ENCODE results near the gene PPP1R15A.
"Not testable (repeated sequence)": the region's sequence is repeated elsewhere in the genome, so short reads cannot be mapped to it uniquely, and the experiment has no call there.

DNA sequence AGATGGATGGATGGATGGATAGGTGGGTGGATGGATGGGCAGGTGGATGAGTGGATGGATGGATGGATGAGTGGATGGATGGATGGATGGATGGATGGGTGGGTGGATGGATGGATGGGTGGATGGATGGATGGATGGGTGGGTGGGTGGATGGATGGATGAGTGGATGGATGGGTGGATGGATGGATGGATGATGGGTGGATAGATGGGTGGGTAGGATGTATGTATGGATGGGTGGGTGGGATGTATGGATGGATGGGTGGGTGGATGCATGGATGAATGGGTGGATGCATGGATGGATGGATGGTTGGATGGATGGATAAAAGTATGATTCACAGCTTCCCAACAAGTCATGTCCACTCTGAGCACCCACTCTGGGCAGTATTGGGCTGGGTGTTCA, 31.6 kb downstream of the PPP1R15A start:
- TF ChIP-seq PATZ1 (CRISPR knock-in tag; IDR thresholded peaks at IDR 0.05; ENCODE audit: borderline replicate concordance); ESRRG (CRISPR knock-in tag; IDR thresholded peaks at IDR 0.05): not testable (repeated sequence)

Measured in SK-N-SH treated with all-trans-retinoic acid at 6 μM for 48 hours (cell line).